Measurements from ENCODE around the gene NEU4. TPM values are rescaled to one million over a fixed set of nuclear protein-coding genes. Genes with fewer than 3 reads are reported as not detected.

NEU4 gene
- polyA plus RNA-seq, 3 donors: 0.26 to 2.6 (median 0.99) TPM

DNA sequence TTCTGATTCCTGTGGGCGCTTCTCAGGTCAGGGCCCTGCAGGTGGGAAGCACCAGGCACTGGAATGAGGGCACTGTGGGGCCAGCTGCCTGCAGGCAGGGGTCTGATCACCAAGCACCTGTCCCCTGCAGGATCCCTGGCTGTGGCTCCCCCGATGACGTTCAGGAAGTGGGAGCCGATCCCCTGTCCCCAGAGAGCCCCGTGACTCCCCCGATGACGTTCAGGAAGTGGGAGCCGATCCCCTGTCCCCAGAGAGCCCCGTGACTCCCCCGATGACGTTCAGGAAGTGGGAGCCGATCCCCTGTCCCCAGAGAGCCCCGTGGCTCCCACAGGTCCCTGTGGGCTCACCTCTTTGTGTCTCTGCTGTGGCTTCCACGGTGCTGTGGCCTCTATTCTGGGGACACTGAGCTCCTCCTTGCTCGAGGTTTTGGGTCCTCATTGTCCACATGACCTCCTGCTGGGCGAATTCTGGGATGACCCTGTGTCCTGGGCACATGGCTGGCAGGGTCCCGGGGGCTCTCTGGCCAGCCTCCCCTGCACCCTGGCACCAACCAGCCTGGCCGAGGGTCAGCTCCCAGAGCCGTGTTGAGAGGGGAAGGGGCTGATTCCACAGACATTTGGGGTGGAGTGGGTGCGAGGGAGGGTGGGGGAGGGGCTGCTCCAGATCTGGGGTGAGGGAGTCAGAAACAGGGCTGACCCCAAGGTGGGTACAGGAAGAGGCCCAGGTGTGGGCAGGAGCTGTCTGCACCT lies 4.8 kb downstream of the NEU4 start:
- 45% methylated on average over 12 of the region's 20 CpGs for whole genome bisulfite sequencing (ENCODE audit: insufficient coverage)
- H3K4me2 ChIP-seq (replicated peaks; ENCODE audit: extremely low read depth, low read length, poor library complexity, severe bottlenecking): no peak overlapping the region
- peak overlapping the region in 3 of 7 donors; percentile 53 to 72 (median 68) for H3K27ac Mint-ChIP-seq

DNA sequence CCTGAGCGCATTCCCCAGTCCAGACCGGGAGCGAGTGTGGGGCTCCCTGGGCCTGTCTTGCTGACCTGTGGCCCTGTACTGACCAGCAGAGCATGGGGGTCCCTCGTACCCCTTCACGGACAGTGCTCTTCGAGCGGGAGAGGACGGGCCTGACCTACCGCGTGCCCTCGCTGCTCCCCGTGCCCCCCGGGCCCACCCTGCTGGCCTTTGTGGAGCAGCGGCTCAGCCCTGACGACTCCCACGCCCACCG lies 5.3 kb downstream of the NEU4 start:
- peaks cover 14% of the 10 kb centered on the region for H3K4me1 Mint-ChIP-seq
- H3K27ac Mint-ChIP-seq: peak overlapping the region in 1 of 7 donors; percentile 72
- no peak overlapping the region for H3K4me2 ChIP-seq (replicated peaks; ENCODE audit: extremely low read depth, low read length, poor library complexity, severe bottlenecking)
- H3K4me1 ChIP-seq (ENCODE audit: control insufficient read depth in 1 of 2, insufficient read depth in 2 of 2, low read length in 2 of 2): peaks cover 13 to 18% of the 10 kb centered on the region in 2 donors
- peaks cover 4 to 17% (median 13%) of the 10 kb centered on the region in 3 donors for H3K27me3 Mint-ChIP-seq (ENCODE audit: low read depth in 3 of 3)
- H3K4me3 Mint-ChIP-seq: no peak overlapping the region
- no peaks in the 10 kb centered on the region for H3K9me3 ChIP-seq (replicated peaks in 1 of 2; ENCODE audit: control insufficient read depth in 1 of 2, insufficient read depth in 1 of 2, low read length in 2 of 2)
- WGBS (ENCODE audit: insufficient coverage): 94% methylated on average over 17 of the region's 17 CpGs
- no peak overlapping the region for H2AFZ ChIP-seq (ENCODE audit: insufficient read depth, low read depth, low read length, poor library complexity, severe bottlenecking)
- H4K20me1 ChIP-seq (ENCODE audit: insufficient read depth, low read length): no peaks in the 10 kb centered on the region
- no peak overlapping the region for H3K27ac ChIP-seq (ENCODE audit: low read depth in 1 of 2, low read length in 2 of 2)
- peaks cover 0 to 3% (median 0%) of the 10 kb centered on the region in 7 donors for H3K9me3 Mint-ChIP-seq
- no peak overlapping the region for H3K9ac ChIP-seq (ENCODE audit: insufficient read depth, low read length, poor library complexity, severe bottlenecking)
- DNase-seq: no peak
- no peak overlapping the region for H3K4me3 ChIP-seq (replicated peaks in 1 of 3; ENCODE audit: low read depth in 2 of 3, low read length in 3 of 3)
- intact Hi-C loops (cut with micrococcal nuclease): no loop called here
- H3K36me3 ChIP-seq (replicated peaks in 1 of 2; ENCODE audit: control insufficient read depth in 1 of 2, insufficient read depth in 2 of 2, low read length in 2 of 2): no peaks in the 10 kb centered on the region
- no peak for TF ChIP-seq CTCF (IDR thresholded peaks at IDR 0.05)
- H3K36me3 Mint-ChIP-seq: no peaks in the 10 kb centered on the region
- no peaks in the 10 kb centered on the region for H3K27me3 ChIP-seq (ENCODE audit: control insufficient read depth in 2 of 2, insufficient read depth in 2 of 2, low read length in 2 of 2)
- H3K79me2 ChIP-seq (ENCODE audit: insufficient read depth, low read length): no peaks in the 10 kb centered on the region

More for the DNA sequence above, 4.8 kb downstream of the NEU4 start:
- Histone ChIP-seq H3K27ac (ENCODE audit: low read depth in 1 of 2, low read length in 2 of 2) (no peak overlapping the region), H3K9ac (ENCODE audit: insufficient read depth, low read length, poor library complexity, severe bottlenecking) (no peak overlapping the region), H3K79me2 (ENCODE audit: insufficient read depth, low read length) (no peaks in the 10 kb centered on the region), H3K27me3 (ENCODE audit: control insufficient read depth in 2 of 2, insufficient read depth in 2 of 2, low read length in 2 of 2) (no peaks in the 10 kb centered on the region), H4K20me1 (ENCODE audit: insufficient read depth, low read length) (no peaks in the 10 kb centered on the region), H3K4me1 (ENCODE audit: control insufficient read depth in 1 of 2, insufficient read depth in 2 of 2, low read length in 2 of 2) (peaks cover 13 to 18% of the 10 kb centered on the region in 2 donors), H3K36me3 (replicated peaks in 1 of 2; ENCODE audit: control insufficient read depth in 1 of 2, insufficient read depth in 2 of 2, low read length in 2 of 2) (no peaks in the 10 kb centered on the region), H2AFZ (ENCODE audit: insufficient read depth, low read depth, low read length, poor library complexity, severe bottlenecking) (no peak overlapping the region), H3K4me3 (replicated peaks in 1 of 3; ENCODE audit: low read depth in 2 of 3, low read length in 3 of 3) (no peak overlapping the region), H3K9me3 (replicated peaks in 1 of 2; ENCODE audit: control insufficient read depth in 1 of 2, insufficient read depth in 1 of 2, low read length in 2 of 2) (no peaks in the 10 kb centered on the region)
- no peak for TF ChIP-seq CTCF (IDR thresholded peaks at IDR 0.05)
- peaks cover 0 to 3% (median 0%) of the 10 kb centered on the region in 7 donors for H3K9me3 Mint-ChIP-seq
- peaks cover 4 to 21% (median 15%) of the 10 kb centered on the region in 3 donors for H3K27me3 Mint-ChIP-seq (ENCODE audit: low read depth in 3 of 3)
- H3K36me3 Mint-ChIP-seq: no peaks in the 10 kb centered on the region
- intact Hi-C loops (cut with micrococcal nuclease): no loop called here
- H3K4me3 Mint-ChIP-seq: peak overlapping the region in 1 of 2 donors; percentile 15
- H3K4me1 Mint-ChIP-seq: peaks cover 14% of the 10 kb centered on the region
- peak in 1 of 3 donors; percentile 33 for DNase-seq

Data from CD14-positive monocyte (primary cell).